Measurements from ENCODE around the gene GSTCD. TPM values are rescaled to one million over a fixed set of nuclear protein-coding genes. Genes with fewer than 3 reads are reported as not detected.
A peak's percentile ranks its signal among the peaks of the same experiment; 100 is the strongest.

Gene GSTCD
- total RNA-seq, 1 donor from 2014 or later, result 17.1 TPM

DNA sequence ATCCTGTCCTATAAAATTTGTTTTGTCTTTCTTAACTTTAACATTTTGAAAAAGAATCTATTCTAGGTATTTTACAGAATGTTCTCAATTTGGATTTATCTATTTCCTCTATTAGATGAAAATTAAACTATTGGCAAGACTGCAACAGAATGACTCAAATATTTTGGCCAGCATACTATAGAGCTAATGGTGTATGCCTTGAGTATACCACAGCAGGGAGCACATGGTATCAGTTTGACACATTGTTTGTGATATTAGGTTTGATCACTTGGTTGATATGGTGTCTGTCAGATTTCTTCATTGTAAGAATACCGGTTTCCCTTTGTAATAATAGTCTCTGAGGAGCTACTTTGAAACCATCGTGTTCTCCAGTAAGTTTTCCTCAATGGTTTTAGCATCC lies 98.9 kb downstream of the GSTCD start:
- DNase-seq (ENCODE audit: low read depth), result no peak
- TF ChIP-seq, protein P1, sequence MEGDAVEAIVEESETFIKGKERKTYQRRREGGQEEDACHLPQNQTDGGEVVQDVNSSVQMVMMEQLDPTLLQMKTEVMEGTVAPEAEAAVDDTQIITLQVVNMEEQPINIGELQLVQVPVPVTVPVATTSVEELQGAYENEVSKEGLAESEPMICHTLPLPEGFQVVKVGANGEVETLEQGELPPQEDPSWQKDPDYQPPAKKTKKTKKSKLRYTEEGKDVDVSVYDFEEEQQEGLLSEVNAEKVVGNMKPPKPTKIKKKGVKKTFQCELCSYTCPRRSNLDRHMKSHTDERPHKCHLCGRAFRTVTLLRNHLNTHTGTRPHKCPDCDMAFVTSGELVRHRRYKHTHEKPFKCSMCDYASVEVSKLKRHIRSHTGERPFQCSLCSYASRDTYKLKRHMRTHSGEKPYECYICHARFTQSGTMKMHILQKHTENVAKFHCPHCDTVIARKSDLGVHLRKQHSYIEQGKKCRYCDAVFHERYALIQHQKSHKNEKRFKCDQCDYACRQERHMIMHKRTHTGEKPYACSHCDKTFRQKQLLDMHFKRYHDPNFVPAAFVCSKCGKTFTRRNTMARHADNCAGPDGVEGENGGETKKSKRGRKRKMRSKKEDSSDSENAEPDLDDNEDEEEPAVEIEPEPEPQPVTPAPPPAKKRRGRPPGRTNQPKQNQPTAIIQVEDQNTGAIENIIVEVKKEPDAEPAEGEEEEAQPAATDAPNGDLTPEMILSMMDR (IDR thresholded peaks at IDR 0.05; ENCODE audit: insufficient read depth, low read length, severe bottlenecking), result no peak
- Histone ChIP-seq H3K36me3 (ENCODE audit: control insufficient read depth, insufficient read depth, low read length) (no peaks in the 10 kb centered on the region), H3K4me3 (ENCODE audit: low read depth, low read length) (no peak overlapping the region), H3K27me3 (ENCODE audit: control insufficient read depth, insufficient read depth, low read length) (no peaks in the 10 kb centered on the region)
- no peak for FAIRE-seq

- H3K27me3 ChIP-seq (ENCODE audit: control insufficient read depth, insufficient read depth, low read length), result no peaks in the 10 kb centered on the region
- DNase-seq (ENCODE audit: low read depth) (no peak), FAIRE-seq (no peak)
- no peak overlapping the region for H3K4me3 ChIP-seq (ENCODE audit: low read depth, low read length)
- H3K36me3 ChIP-seq (ENCODE audit: control insufficient read depth, insufficient read depth, low read length), result no peaks in the 10 kb centered on the region
- TF ChIP-seq, protein P1 (IDR thresholded peaks at IDR 0.05; ENCODE audit: insufficient read depth, low read length, severe bottlenecking), result no peak
Observed at GRCh38 chr4:105808030-105808749, 99.6 kb downstream of the GSTCD start.

- no peak for FAIRE-seq
- H3K36me3 ChIP-seq (ENCODE audit: control insufficient read depth, insufficient read depth, low read length), result no peaks in the 10 kb centered on the region
- DNase-seq (ENCODE audit: low read depth), result peak; percentile 46
- H3K4me3 ChIP-seq (ENCODE audit: low read depth, low read length), result no peak overlapping the region
- H3K27me3 ChIP-seq (ENCODE audit: control insufficient read depth, insufficient read depth, low read length), result no peaks in the 10 kb centered on the region
- TF ChIP-seq, protein P1 (IDR thresholded peaks at IDR 0.05; ENCODE audit: insufficient read depth, low read length, severe bottlenecking), result no peak
Observed at GRCh38 chr4:105808750-105809041, 100.1 kb downstream of the GSTCD start.

DNA sequence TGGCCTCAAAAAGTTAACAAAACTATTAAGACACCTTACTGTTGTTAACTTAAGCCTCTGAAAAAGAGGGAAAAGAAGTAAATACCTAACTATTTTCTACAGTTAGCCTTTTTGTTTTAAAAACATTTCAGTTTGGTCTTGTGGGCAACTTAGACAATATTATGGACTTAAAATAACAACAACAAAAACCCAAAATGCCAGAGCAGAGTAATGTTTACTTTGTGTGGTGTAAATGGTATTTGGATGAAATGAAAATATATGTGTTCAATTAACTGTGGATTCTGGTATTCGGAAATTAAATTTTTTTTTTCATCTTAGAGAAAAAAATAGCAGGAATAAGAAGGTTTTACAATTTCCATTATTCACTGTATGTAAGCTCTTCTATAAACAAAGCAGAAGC lies 107.1 kb downstream of the GSTCD start:
- H3K36me3 ChIP-seq (ENCODE audit: control insufficient read depth, insufficient read depth, low read length), result no peaks in the 10 kb centered on the region
- H3K4me3 ChIP-seq (ENCODE audit: low read depth, low read length), result no peak overlapping the region
- FAIRE-seq (no peak), DNase-seq (ENCODE audit: low read depth) (no peak)
- no peaks in the 10 kb centered on the region for H3K27me3 ChIP-seq (ENCODE audit: control insufficient read depth, insufficient read depth, low read length)
- TF ChIP-seq, protein P1 (IDR thresholded peaks at IDR 0.05; ENCODE audit: insufficient read depth, low read length, severe bottlenecking), result no peak

GRCh38 chr4:105822061-105822460 lies 113.5 kb downstream of the GSTCD start:
- TF ChIP-seq, protein P1 (IDR thresholded peaks at IDR 0.05; ENCODE audit: insufficient read depth, low read length, severe bottlenecking), result no peak
- FAIRE-seq, result no peak

GRCh38 chr4:105828074-105828473 lies 119.5 kb downstream of the GSTCD start:
- no peak for FAIRE-seq
- Histone ChIP-seq H3K27me3 (ENCODE audit: control insufficient read depth, insufficient read depth, low read length) (no peaks in the 10 kb centered on the region), H3K4me3 (ENCODE audit: low read depth, low read length) (no peak overlapping the region), H3K36me3 (ENCODE audit: control insufficient read depth, insufficient read depth, low read length) (no peaks in the 10 kb centered on the region)
- TF ChIP-seq, protein P1 (IDR thresholded peaks at IDR 0.05; ENCODE audit: insufficient read depth, low read length, severe bottlenecking), result no peak
- DNase-seq (ENCODE audit: low read depth), result no peak

More at GRCh38 chr4:105822061-105822460, 113.5 kb downstream of the GSTCD start:
- H3K27me3 ChIP-seq (ENCODE audit: control insufficient read depth, insufficient read depth, low read length), result no peaks in the 10 kb centered on the region
- H3K4me3 ChIP-seq (ENCODE audit: low read depth, low read length), result no peak overlapping the region
- DNase-seq (ENCODE audit: low read depth), result peak; percentile 6
- no peaks in the 10 kb centered on the region for H3K36me3 ChIP-seq (ENCODE audit: control insufficient read depth, insufficient read depth, low read length)

Measured in bronchial epithelial cell (primary cell).